Activated gamma-delta T cell treated with Interleukin-2 at 50 U/mL for 16 hours (primary cell): ENCODE measurements around the gene EHF.

Experiments
- DNase-seq: peaks from one replicate; pipeline ENCODE4 v3.0.0-alpha.2; 2020

EHF gene

DNA sequence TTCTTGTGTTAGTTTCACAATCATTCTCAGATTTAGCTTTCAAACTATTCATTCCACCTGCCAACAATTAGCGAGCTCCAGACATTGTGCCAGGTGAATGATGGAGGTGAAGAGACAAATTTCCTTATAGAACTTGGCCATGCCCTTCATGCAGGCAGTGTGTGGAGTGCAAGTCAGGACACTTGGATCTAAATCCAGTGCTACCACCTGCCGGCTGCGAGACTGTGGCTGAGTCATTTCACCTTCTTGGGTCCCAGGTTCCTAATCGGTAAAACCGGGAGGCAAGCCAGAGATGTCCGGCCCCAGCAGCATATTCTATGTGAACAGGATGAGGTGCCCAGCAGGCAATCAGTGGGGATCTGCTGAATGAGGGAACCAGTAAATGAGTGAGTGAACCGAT lies 18.6 kb upstream of the EHF start:
- no peak for DNase-seq

DNA sequence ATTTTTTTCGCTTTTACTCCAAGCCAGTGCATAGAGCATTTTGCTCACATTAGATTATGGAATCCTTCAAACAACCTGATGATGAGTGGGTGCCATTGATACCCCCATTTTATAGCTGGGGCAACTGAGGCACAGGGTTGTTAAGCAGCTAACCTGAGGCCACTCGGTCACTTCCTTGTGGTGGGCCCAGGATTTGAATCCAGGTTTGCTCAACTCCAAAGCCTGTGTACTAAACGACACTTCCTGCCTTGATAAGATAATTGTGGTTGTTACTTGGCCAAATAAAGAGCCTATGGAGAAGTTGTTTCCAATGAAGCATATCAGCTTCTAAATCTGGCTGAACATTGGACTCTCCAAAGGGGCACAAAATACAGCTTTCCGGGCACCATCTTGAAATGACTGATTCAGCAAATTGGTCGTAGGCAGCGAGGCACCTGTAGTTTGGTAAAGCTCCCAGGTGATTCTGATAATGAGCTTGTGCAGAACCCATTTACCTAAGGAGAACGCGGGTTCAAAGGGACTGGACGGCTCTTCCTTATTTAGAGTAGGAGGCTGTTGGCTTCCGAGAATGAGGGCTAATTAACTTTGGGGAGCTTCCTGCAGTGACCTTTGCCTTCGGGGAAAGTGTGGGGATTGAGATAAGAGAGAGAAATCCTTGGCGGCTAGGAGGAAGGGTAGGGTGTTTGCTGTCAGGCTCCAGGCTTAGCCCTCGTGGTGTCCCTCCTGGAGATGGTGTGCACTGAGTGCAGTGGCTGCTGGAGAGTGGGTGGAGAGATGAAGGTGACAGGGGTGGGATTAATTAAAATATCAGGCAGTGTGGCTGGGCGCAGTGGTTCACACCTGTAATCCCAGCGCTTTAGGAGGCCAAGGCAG lies 17.5 kb upstream of the EHF start:
- no peak for DNase-seq

DNA sequence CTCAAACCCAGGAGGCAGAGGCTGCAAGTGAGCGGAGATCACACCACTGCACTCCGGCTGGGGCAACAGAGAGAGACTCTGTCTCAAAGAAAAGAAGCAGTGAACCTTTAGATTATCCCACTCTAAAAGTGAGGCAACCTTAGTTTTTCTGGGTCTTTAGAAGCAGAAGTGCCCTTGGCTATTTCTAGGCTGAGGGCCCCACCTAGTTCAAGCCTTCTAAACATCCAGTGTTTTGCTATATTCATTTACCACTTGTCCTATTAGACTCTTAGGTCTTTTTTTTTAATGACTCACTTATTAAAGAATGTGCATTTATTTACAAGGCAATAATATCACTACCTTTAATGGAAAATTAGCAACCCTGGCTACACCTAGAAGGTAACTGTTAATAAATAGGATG lies 16.7 kb upstream of the EHF start:
- no peak for DNase-seq

DNA sequence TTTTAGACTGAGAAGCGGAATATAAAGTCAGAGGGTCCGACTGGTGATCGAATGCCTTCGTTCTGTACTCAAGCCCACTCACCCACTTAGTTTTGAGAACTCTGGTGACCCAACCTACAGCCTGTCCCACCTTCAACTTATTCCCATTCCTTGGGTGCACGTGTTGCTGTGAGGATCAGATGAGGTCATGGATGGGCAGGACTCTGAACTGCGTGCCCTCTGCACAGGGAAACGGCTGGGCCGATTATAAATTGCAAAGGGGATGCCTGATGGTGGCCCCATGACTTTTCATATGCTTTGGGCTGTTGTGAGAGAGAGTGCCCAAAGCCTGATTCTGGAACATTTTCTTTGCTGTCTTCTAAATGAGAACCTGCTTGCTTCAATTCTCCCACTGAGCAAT lies 16.0 kb upstream of the EHF start:
- no peak for DNase-seq

DNA sequence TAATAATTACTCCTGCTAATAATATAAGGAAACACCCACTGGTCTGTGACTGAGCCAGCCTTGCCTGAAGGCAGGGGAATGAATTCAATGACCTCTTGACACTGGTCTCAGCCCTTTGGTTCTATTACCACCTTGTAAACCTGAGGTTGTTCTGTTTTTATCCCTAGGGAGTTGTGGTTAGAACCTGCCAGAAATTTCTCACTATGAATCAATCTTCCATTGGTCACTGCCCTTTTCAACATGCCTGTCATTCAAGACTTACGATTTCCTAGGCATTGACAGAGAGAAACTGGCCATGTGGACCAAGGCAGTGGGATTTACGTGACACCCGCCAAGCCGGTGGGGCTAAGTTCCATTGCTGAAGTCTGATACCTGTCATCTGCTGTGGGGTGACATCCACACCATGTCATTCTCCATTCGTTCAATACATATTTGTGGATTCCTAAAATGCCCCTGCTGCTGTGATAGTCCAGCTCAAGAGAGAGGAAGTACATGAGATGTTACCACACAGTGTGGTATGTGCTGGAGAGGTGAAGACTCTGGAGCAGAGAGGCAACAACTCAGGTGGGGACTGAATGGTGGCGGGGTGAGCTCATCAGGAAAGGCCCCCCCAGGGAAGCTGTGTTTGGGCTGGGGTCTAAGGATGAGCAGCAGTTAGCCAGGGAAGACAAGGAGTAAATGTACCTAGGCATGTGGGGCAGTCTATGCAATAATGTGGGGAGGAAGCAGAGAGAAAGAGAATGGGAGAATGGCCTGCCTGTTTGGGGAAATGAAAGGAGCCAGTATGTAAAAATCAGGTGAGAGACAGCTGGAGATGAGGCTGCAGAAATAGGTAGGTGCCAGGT lies 15.2 kb upstream of the EHF start:
- no peak for DNase-seq

DNA sequence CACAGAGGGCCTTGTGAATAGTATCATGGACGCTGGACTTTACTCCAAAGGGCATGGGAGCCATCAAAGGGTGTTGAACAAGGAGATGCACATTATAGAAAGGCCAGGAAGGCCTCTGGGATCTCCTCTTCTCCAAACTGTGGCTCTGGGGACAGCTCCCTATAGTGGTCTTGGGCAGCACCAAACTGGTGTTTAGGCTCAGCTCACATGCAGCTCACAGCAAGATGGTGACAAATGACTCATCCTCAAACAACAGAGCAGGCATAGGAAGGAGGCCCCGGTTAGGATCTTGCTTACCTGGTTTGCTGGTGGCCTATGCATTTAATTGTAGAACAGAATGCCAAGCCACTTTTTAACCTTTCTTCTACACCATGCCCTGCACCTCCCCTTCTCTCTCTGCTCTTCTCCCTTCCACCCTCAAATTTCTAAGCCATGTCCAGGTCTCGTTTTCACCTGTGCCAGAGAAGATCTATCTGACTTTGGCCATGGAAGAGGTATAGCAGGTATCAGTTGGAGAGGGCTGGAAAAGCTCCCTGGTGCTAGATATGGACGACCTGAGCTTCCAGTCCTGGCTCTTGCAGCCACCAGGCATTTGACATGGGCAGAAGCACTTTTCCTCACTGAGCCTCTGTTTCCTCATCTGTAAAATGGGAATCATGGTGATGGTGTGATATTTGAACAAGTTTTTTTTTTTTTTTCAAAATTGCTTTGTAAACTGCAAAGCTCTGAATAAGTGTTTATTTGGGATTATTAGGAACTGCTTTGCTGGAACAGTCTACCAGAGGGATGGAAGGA lies 14.4 kb upstream of the EHF start:
- no peak for DNase-seq

DNA sequence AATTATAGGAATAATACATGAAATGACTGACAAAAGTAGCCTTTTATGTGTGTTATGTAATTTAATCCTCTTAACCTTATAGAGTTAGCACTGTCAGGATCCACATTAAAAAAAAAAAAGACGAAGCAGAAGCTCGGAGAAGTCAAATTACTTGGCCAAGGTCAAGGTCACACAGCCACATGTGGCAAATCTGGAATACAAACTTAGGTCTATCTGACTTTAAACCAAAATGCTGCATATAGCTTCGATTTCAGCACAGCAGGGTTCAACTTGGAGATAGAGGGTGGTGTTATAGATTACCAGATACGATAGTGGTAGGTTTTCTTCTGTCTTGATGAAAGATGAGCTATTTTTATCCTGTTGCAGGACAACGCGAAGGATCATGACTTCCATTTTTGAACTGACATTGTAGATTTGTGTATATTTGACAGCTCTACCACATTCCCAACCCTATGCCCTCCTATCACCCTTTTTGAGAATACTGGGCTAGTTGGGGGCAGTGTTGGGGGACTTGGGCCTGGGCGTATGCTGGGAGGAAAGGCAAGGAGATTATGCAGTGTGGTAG lies 11.6 kb upstream of the EHF start:
- DNase-seq: no peak

DNA sequence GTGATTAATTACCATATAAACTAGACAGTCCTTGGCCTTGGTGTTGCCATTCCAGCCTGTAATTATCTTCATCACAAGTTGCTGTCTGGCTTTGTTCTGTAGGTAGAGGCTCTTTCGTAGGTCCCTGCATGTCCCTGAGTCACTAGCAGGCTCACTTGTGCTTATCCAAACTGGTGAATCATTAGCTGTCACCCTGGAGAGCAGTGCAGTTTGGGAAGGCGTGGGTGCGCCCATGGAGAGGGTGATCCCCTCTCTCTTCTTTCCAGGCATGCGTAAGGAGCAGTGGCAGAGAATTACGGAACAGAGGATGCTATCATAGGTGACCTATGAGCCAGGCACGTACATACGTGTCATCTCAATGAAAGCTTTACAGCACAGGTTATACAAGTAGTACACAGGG lies 11.0 kb upstream of the EHF start:
- DNase-seq: no peak

DNA sequence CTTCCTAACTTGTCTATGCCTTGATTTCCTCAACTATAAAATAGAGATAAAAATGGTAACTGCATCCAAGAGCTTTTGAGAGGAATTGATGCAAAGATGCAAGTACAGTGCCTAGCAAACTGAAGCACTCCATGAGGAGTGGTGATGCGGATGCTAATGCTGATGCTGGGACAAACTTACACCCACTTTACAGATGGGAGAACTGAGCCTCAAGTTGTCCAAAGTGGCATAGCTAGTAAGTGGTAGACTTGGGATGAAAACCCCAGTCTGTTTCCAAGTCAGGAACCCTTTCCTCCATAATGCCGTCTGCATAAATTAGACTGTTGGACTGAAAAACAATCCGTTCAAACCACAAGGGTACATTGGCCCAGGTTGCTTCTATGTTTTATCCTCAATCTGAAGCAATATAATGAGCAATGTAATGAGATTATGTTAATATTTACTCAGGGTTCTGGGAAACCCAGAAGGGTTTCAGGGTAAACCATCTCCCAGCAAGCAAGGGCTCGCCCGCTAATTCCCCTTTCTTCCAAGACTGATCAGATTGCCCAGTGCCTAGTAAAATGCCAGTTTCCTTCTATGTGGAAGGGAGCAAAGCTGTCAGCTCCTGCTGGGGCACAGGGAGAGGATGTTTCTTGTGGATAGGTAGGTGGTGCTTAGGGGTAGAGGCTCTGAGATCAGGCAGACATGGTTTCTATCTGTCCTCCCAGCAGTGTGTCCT lies 10.4 kb upstream of the EHF start:
- DNase-seq: no peak

DNA sequence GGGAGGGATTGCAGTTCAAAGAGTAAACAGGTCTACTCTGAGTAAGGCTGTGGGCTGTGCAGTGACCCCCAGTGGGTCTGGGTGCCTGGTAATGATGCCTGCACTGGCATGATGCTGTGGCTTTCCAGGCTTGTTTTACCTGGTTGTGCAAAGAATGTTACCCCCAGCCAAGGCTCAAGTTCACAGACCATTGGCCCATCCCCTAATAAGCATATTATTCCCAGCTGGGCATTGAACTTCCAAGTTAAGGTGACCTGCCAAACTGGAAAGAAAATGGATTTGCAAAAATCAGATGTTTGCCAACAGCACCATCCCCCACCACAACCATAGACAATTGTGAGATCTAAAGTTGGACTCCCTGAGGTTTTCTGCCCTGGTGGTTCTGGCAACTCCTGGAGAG lies 7.9 kb upstream of the EHF start:
- DNase-seq: no peak

DNA sequence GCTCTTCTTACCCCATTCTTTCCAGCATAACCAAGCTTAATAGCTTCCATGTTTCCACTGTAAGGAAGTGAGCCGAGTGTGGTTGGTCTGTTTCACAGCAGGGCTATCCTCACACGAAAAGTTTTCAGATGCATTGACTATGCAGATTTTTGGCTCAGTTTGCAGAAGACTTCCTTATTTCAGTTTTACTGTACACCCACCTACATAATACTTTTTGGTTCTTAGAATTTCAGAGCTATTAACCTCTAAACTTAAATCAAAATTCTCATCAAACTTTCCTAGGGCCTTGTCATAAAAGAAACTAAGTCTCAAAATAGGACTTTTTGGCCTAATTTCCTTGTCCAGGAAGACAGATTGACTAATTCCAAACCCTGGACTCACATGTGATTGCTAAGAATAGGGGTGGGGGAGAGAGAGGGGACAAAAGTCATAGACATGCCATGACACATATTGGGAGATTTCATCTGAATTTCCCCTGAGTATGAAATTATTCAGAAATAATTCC lies 7.3 kb upstream of the EHF start:
- no peak for DNase-seq

DNA sequence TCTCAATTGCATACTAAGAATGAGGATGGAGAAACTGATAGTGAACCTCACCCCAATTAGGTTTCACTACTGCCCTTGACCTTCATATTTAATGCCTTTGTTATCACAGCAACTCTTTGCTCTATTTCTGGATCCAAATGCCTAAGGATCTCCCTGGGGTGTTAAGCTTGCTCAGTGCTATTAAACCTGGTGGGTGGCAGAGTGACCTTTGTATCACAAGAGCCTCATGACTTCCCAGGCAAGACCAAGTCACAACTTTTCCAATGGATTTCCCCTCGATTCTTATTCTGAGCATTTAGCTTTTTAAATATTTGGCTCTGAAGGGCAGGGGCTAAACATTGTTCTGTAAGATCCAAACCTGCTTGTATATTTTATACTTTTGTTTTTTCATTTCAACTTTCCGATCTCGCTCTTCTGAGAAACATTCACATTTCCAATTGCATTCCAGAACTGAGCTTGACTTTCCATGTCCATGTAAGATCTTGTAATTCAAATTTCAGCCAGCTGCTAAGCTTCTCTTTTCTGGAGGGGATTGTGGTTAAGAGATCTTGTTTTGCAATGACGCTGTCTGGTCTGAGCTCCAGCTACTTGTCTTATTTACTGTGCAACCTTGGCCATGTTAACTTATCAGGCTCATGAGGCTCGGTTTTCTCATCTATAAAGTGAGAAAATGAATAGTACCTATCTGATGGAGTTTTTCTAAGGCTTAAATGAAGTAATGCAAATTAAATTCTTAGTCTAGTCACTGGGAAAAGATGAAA lies 6.4 kb upstream of the EHF start:
- DNase-seq: no peak

DNA sequence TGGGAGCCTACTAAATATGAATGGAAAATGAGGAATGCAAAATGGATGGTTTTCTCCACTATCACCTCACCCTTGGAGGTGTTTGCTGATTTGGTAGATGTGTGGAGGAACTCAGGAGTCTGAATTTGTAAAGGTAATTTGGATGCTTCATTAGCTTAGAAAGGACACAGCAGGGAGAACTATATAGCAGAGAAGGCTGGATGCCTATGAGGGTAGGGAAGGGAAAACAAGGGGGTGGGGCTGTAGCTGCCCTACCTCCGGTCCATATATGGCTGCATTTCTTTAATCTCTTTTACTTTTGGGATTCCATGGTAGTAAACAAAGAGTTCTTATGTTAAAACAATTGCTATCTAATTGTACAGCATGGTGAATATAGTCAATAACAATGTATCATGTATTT lies 4.8 kb upstream of the EHF start:
- DNase-seq: no peak

DNA sequence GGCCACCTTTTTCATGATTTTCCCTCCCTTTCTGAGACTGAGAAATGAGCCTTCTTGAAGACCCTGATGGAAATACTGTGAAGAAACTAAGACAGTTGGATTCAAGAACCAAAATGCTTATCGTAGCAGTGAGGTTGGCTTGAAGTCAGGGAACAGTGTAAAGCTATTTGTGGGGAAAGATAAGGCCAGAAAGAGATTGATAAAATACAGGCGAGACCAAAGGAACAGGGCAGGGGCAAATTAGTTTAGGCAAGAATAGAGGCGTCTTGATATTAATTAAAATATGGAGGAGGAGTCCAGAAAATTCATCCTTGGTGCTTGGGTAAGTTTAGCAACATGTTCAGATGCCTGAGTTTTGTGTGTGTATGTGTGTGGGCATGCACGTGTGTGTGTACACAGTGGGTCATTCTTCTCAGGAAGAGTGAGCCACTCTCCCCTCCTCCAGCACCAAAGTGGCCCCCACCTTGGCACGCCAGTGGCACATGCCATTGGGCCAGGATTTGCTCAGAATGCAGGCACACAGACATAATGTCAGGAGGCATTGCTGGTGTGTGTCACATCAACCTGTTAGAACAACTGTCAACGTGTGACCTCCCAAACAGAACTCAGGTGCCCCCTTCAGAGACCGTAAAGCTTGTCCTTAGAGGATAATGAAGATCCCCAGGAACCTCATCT lies 3.9 kb upstream of the EHF start:
- no peak for DNase-seq

DNA sequence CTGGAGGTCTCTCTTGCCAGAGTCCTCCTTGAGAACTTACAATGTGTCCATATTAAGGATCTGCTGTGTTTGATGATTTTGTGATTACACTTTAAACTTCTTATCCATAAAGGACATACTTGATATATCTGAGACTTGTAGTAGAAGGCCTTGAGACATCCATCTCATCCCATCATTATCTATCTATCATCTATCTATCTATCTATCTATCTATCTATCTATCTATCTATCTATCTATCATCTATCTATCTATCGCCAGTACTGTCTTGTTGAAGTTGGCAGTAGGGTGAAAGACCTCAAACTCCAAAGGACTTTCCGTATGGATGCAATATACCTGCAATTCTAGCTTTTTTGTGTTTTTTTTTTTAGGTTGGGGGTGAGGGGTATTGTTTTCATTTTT lies 2.5 kb upstream of the EHF start:
- DNase-seq: no peak

DNA sequence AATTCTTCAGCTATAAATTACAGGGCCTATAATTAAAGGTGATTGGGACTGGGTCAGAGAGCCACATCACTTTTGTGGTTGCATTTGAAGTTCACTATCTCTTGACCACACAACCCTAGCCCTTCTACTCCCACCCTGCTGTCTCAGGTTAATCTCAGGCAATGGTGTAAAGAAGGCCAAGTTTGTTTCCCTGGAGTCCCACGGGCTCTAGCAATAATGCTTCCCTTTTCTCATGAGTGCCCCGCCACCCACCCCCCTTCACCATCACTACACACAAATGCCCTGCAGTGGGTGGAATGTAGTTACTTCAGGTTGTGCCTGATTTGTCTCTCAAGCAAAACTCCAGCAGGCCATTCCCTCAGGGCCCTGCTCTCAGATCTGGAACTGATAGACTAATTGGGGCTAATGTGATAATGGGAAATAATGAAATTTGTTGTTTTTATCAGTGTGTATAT lies 1.8 kb upstream of the EHF start:
- DNase-seq: no peak

DNA sequence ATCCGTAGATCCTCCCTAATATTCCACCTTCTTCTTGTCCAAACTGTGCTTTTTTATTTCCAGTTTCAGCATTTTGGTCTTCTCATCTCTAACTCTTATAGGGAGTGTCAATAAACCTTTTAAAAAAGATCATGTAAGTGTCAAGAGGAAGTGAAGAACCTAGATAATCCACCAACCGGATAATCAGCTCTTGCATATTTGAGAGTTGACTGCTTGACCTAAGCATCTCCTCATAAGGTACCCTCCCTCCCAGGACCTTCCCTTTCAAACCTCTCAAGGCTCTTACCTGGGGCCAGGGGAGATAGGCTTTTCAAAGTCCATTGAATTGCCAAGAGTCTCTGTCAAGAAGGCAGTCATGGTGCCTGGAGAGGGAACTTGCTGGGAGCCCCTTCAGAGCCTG lies 691 bp upstream of the EHF start:
- DNase-seq: no peak

DNA sequence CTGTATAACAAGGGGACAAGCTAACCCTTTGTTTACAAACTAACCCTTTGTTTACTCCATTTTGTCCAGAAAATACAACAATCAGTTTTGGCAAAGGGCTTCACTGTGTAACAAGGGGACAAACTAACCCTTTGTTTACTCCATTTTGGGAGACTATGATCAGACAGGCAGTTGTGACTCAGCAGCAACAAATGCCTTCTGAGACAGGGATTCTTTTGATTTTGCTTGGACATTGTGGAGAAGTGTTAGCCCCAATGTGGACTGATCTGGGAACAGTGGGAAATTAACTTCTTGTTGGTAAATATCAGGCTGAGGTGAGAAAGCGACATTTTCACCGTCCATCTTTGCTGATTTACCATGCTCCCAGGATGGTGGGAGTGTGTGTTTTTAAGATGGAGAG lies 983 bp downstream of the EHF start:
- DNase-seq: no peak

DNA sequence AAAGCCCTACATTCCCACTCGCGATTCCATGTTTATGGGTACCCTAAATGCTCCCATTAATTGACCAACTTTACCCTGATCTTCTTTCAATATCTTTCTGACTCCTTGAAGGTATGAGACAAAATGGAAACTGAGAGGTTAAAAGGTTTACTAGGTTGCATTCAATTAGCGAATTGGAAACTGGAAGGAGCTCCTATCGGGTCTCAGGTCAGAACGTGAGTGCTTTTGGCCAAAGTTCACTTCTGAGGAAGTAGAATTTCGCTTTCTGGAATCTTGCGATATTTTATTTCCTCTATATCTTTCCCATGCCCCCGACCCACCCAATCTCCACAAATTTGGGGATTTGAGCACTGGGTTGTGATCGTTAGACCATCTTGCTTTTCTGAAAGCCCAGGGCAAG lies 2.6 kb downstream of the EHF start:
- no peak for DNase-seq

DNA sequence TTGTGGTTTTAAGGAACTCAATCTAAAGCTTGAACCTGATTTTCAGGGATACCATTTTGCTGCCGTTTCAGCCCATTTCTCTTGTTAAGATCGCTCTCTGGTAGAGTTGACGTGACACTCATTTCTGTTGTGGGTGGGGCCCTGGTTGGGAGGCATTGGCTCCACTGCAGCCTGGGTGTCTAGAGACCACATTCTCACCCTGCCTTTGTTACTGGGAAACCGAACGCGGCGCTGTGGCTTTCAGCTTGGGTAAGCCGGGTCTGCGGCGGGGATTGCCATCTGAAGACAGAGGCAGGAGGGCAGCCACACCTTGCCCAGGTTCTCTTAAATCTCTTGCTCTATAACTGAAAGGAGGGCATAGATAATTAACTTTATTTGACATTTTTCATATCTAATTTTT lies 3.2 kb downstream of the EHF start:
- DNase-seq: peak; percentile 15

DNA sequence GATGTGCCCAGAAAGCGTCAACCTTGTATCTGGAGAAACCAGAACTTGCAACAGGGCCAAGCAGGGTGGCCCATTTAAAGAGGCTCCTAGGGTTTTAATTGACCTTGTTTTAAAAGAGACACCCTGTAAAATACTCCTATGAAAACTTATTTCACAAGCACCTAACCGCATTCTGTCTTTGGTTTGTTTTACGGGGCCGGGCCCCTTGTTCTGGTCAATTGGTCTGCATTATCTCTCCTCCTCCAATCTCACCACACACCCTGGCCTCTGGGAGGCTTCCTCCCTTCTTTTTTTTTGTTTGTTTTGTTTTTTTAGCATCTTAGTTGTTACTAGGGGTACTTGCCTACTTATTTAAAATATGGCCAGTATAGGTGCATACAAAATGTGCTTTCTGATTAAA lies 4.7 kb downstream of the EHF start:
- DNase-seq: no peak
